ENCODE measurements around the gene RIOK2. TPM values are rescaled to one million over a fixed set of nuclear protein-coding genes. Genes with fewer than 3 reads are reported as not detected.

RIOK2 gene
- total RNA-seq, 1 donor from 2014 or later = 33.4 TPM

DNA sequence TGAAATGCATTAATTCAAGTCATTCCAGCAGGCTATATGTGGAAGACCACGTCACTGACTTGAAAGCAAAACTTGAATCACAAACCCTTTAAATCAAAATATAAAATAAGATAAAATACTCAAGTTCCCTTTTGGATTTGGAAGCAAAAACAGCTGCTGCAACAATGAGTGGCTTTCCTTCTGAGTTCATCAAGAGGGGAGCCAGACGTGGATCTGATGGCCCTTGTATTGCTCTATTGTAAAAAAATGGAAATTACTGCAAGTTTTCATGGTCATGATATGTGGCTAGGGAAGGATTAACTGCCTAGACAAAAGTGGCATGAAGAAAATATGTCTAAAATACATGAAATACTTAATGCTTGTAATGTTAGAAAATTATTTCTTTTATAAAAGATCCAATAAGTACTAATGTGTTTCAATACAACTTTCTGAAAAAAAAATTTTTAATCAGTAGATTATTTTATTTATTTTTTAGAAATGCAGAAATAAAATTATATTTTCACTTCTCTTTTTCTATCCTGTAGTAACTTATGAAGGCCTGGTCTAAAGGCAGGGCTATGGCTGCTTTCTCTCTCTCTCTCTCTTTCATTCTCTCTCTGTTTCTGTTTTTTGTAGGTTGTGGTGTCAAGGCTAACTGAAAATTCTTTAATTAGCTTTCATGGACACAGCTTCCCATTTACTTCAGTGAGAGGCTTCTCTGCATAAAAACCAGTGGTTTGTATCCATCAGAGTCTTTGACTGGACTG, 64.6 kb downstream of the RIOK2 start:
- Mint-ChIP-seq H3K4me1 (peaks cover 20% of the 10 kb centered on the region), H3K27ac (ENCODE audit: unreplicated experiment) (no peak overlapping the region), H3K36me3 (ENCODE audit: low read depth) (peaks cover 7% of the 10 kb centered on the region), H3K27me3 (ENCODE audit: low read depth) (no peaks in the 10 kb centered on the region), H3K4me3 (no peak overlapping the region), H3K9me3 (no peaks in the 10 kb centered on the region)
- DNase-seq (ENCODE audit: low read depth, low spot score) = no peak
- TF ChIP-seq, protein P1, sequence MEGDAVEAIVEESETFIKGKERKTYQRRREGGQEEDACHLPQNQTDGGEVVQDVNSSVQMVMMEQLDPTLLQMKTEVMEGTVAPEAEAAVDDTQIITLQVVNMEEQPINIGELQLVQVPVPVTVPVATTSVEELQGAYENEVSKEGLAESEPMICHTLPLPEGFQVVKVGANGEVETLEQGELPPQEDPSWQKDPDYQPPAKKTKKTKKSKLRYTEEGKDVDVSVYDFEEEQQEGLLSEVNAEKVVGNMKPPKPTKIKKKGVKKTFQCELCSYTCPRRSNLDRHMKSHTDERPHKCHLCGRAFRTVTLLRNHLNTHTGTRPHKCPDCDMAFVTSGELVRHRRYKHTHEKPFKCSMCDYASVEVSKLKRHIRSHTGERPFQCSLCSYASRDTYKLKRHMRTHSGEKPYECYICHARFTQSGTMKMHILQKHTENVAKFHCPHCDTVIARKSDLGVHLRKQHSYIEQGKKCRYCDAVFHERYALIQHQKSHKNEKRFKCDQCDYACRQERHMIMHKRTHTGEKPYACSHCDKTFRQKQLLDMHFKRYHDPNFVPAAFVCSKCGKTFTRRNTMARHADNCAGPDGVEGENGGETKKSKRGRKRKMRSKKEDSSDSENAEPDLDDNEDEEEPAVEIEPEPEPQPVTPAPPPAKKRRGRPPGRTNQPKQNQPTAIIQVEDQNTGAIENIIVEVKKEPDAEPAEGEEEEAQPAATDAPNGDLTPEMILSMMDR (conservative IDR thresholded peaks at IDR 0.05) = no peak

DNA sequence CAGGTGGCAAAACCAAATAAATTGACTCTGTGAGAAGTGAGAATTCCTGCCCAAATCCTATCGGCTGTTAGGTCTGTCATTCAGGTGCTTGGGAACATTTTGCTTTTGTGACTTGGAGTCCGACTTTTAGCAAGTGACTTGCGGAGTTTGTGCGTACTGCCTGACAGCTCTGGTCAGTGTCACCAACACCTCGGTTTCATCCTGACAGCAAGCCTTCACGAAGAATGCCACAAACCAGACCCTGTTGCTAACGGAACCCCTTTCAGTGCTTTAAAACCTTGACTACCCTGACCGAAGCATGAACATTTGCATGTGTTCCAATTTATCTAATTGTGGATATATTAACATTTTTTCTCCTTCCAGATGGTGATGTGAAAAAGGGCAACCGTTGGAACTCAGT, 67.1 kb downstream of the RIOK2 start:
- no peak for DNase-seq (ENCODE audit: low read depth, low spot score)
- Mint-ChIP-seq H3K27me3 (ENCODE audit: low read depth) (no peaks in the 10 kb centered on the region), H3K36me3 (ENCODE audit: low read depth) (peaks cover 6% of the 10 kb centered on the region), H3K4me1 (peaks cover 42% of the 10 kb centered on the region), H3K9me3 (peaks cover 4% of the 10 kb centered on the region), H3K27ac (ENCODE audit: unreplicated experiment) (no peak overlapping the region), H3K4me3 (no peak overlapping the region)
- TF ChIP-seq, protein P1 (conservative IDR thresholded peaks at IDR 0.05) = no peak

DNA sequence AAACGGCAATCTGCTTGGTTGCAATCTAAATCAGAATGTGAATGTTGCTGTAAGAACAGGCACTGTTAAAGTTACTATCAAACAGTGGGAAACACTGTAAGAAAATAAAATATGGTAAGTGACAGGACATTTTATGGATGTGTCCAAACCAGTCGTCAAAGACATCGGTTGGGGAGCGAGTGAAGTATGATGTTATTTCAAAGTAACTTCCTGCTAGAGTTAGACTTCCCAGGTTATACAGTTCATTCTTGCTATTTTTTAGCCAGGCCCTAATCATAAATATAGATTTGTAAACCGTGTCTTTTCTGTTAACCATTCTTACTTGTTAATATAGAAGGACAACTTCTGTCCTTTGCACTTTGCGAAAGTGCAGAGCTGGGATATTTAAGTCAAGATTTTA, 70.8 kb downstream of the RIOK2 start:
- no peak overlapping the region for H3K27ac Mint-ChIP-seq (ENCODE audit: unreplicated experiment)
- H3K4me1 Mint-ChIP-seq = peaks cover 40% of the 10 kb centered on the region
- no peak for DNase-seq (ENCODE audit: low read depth, low spot score)
- no peaks in the 10 kb centered on the region for H3K27me3 Mint-ChIP-seq (ENCODE audit: low read depth)
- TF ChIP-seq, protein P1 (conservative IDR thresholded peaks at IDR 0.05) = no peak
- no peak overlapping the region for H3K4me3 Mint-ChIP-seq
- H3K9me3 Mint-ChIP-seq = peaks cover 4% of the 10 kb centered on the region
- peaks cover 6% of the 10 kb centered on the region for H3K36me3 Mint-ChIP-seq (ENCODE audit: low read depth)

DNA sequence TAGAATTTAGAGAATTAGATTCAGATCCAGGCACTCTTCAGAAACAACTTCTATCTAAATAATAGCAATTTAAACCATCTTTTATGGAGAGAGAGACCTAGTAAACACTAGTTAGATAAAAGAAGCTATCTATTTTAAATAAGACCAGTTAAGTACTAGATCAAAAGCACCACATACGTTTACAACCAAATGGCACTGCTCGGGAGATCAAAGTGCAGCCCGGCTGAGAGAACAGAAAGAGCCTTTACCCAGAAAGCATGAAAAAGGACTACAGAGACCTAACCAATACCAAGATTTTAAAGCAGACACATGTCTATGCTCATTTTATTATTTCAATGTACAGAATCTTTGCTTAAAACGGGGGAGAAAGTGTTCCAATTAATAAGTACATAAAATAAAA, 71.4 kb downstream of the RIOK2 start:
- peaks cover 34% of the 10 kb centered on the region for H3K4me1 Mint-ChIP-seq
- H3K27ac Mint-ChIP-seq (ENCODE audit: unreplicated experiment) = no peak overlapping the region
- H3K4me3 Mint-ChIP-seq = no peak overlapping the region
- no peak for DNase-seq (ENCODE audit: low read depth, low spot score)
- H3K36me3 Mint-ChIP-seq (ENCODE audit: low read depth) = peaks cover 6% of the 10 kb centered on the region
- H3K27me3 Mint-ChIP-seq (ENCODE audit: low read depth) = no peaks in the 10 kb centered on the region
- H3K9me3 Mint-ChIP-seq = peaks cover 4% of the 10 kb centered on the region
- TF ChIP-seq, protein P1 (conservative IDR thresholded peaks at IDR 0.05) = no peak

DNA sequence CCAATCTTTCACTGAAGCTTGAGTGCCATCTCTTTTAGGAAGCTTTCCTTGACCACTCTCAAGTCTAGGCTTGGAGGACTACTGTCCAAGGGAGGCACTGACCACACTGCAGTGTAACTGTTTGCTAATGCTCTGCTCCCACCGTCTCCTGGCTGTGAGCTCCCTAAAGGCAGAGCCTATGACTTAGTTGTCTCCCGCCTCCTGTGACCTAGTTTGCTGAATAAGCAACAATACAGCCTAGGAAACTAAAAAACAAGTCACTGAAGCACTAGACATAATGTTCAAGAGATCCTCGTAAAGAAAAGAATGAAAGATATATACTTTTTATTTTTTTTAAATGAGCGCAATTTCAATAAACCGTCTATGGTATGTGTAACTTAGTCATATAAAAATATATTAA, 72.0 kb downstream of the RIOK2 start:
- no peak overlapping the region for H3K4me3 Mint-ChIP-seq
- TF ChIP-seq, protein P1 (conservative IDR thresholded peaks at IDR 0.05) = no peak
- H3K4me1 Mint-ChIP-seq = peaks cover 35% of the 10 kb centered on the region
- H3K9me3 Mint-ChIP-seq = peaks cover 4% of the 10 kb centered on the region
- peak overlapping the region; percentile 8 for H3K27ac Mint-ChIP-seq (ENCODE audit: unreplicated experiment)
- H3K36me3 Mint-ChIP-seq (ENCODE audit: low read depth) = peaks cover 6% of the 10 kb centered on the region
- DNase-seq (ENCODE audit: low read depth, low spot score) = no peak
- no peaks in the 10 kb centered on the region for H3K27me3 Mint-ChIP-seq (ENCODE audit: low read depth)

Other genes with a start within 250 kb of the RIOK2 start
- gene LNPEP, start 247.2 kb downstream of the RIOK2 start, total RNA-seq = 17.4 and 17.9 TPM in 2 replicates
- gene LIX1, start 40.6 kb downstream of the RIOK2 start, total RNA-seq = 19.1 and 19.7 TPM in 2 replicates